ENCODE data around the gene BPIFB2. TPM values are rescaled to one million over a fixed set of nuclear protein-coding genes. Genes with fewer than 3 reads are reported as not detected.

BPIFB2 gene
- total RNA-seq, 4 donors from 2014 or later, result 0.19 to 93.5 (median 1.6) TPM; not detected in 1

DNA sequence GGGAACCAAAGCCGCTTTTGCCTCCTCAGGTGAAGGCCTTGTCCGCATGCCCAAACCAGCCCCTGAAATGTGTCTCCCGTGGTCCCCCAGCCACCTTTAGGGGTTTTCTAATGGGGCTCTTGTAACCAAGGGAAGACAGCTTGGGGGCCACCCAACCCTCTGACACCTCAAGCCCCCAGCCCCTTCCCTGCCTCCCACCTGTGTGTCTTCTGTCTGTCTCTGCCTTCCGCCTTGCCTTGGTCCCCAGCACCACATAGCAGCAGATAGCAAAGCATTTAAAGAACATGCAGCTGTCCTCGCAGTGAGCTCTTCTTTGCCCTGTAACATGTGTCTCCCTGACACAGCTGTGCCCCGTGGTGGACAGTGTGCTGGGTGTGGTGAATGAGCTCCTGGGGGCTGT lies 55.8 kb downstream of the BPIFB2 start:
- 79 to 100% methylated on average over 2 to 6 of the region's 6 CpGs for WGBS, 2 donors
- intact Hi-C loops (cut with DNase I), result no loop called here
- Histone ChIP-seq H3K9me3 (no peaks in the 10 kb centered on the region), H3K27me3 (peaks cover 0 to 21% (median 0%) of the 10 kb centered on the region in 4 donors), H3K4me3 (no peak overlapping the region), H3K27ac (no peak overlapping the region), H3K4me1 (no peaks in the 10 kb centered on the region), H3K36me3 (no peaks in the 10 kb centered on the region)
- no peak for DNase-seq
- TF ChIP-seq, protein P1, sequence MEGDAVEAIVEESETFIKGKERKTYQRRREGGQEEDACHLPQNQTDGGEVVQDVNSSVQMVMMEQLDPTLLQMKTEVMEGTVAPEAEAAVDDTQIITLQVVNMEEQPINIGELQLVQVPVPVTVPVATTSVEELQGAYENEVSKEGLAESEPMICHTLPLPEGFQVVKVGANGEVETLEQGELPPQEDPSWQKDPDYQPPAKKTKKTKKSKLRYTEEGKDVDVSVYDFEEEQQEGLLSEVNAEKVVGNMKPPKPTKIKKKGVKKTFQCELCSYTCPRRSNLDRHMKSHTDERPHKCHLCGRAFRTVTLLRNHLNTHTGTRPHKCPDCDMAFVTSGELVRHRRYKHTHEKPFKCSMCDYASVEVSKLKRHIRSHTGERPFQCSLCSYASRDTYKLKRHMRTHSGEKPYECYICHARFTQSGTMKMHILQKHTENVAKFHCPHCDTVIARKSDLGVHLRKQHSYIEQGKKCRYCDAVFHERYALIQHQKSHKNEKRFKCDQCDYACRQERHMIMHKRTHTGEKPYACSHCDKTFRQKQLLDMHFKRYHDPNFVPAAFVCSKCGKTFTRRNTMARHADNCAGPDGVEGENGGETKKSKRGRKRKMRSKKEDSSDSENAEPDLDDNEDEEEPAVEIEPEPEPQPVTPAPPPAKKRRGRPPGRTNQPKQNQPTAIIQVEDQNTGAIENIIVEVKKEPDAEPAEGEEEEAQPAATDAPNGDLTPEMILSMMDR (IDR thresholded peaks at IDR 0.05), result no peak
- TF ChIP-seq POLR2A (IDR thresholded peaks at IDR 0.05), result no peak

DNA sequence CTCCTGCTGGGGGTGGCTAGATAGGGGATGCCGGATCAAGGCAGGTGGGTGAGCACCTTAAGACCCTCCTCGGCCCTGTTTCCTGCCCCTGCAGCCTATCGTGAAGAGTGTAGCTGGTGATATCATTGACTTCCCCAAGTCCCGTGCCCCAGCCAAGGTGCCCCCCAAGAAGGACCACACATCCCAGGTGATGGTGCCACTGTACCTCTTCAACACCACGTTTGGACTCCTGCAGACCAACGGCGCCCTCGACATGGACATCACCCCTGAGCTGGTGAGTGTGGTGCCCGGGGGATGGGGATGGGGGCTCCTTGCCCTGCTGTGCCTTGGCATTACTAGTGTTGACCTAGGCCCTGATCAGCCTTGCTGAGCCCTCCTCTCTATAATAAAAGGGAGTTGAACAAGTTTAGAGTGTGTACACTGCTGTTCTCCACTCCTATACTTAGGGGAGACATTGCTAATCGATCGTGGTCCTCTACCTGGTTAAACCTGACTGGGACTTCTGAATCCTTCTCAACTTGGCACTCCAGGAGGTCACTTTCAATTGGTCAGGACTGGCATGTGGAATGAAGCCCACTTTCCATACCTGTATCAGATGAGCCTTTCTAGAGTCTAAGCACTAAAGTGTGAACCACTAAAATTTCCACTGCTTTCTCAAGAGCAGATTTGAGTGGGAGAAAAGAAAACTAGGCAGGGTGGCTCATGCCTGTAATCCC lies 57.2 kb downstream of the BPIFB2 start:
- no peak overlapping the region for H3K4me3 ChIP-seq
- intact Hi-C loops (cut with DNase I), result no loop called here
- H3K36me3 ChIP-seq, result no peaks in the 10 kb centered on the region
- no peak for DNase-seq
- H3K9me3 ChIP-seq, result no peaks in the 10 kb centered on the region
- H3K27ac ChIP-seq, result no peak overlapping the region
- TF ChIP-seq, protein P1 (IDR thresholded peaks at IDR 0.05), result no peak
- TF ChIP-seq POLR2A (IDR thresholded peaks at IDR 0.05), result no peak
- H3K4me1 ChIP-seq, result no peaks in the 10 kb centered on the region
- peaks cover 0 to 18% (median 0%) of the 10 kb centered on the region in 4 donors for H3K27me3 ChIP-seq
- WGBS, 2 donors, result 85 to 100% methylated on average over 2 to 3 of the region's 11 CpGs

DNA sequence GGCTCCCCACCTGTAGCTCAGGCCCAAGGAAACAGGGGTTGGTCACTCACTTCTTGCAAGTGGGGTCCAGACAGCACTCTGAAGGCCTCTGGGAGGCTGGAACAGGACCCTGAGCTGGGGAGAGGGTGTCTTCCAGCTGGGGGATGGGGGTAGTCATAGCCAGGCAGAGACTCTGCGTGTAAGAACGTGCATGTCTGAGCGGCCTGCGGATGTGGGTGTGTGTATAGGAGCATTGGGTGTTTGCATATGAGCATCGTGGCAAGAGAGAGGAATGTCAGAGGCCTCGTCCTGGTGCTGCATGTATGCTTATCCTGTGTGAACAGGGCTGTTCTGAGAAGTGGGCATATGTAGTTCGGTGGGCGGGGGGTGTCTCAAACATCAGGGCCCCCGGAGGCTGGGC lies 58.3 kb downstream of the BPIFB2 start:
- intact Hi-C loops (cut with DNase I), result no loop called here
- no peak for DNase-seq

DNA sequence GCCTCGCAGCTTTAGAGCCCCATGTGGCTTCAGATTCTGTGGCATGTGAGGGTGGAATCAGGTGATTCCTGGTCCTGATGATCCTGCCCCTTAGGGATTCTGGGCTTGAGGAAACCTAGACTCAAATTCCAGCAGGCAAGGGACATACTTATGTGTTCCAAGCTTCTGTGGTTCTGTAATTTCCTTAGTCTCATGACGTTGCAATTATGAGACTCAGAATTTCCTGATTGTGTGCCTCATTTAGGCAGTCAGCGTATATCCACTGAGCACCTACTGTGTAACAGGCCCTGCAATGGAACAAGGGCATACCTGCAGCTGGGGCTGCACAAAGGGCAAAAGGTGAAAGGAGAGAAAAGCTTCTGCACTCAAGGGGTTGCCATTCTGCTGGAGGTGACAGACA lies 60.3 kb downstream of the BPIFB2 start:
- intact Hi-C loops (cut with DNase I), result no loop called here
- Histone ChIP-seq H3K27ac (no peak overlapping the region), H3K36me3 (no peaks in the 10 kb centered on the region), H3K9me3 (no peaks in the 10 kb centered on the region), H3K4me3 (no peak overlapping the region), H3K4me1 (no peaks in the 10 kb centered on the region), H3K27me3 (peaks cover 0 to 35% (median 0%) of the 10 kb centered on the region in 4 donors)
- no peak for TF ChIP-seq POLR2A (IDR thresholded peaks at IDR 0.05)
- TF ChIP-seq, protein P1 (IDR thresholded peaks at IDR 0.05), result no peak
- WGBS, 2 donors, result 69% methylated on average over 3 of the region's 3 CpGs
- no peak for DNase-seq

More for the DNA sequence above, 58.3 kb downstream of the BPIFB2 start:
- 43 to 53% methylated on average over 9 of the region's 9 CpGs for WGBS, 2 donors
- H3K4me1 ChIP-seq, result no peaks in the 10 kb centered on the region
- no peak overlapping the region for H3K27ac ChIP-seq
- no peaks in the 10 kb centered on the region for H3K36me3 ChIP-seq
- no peaks in the 10 kb centered on the region for H3K9me3 ChIP-seq
- no peak overlapping the region for H3K4me3 ChIP-seq
- no peak for TF ChIP-seq POLR2A (IDR thresholded peaks at IDR 0.05)
- TF ChIP-seq, protein P1 (IDR thresholded peaks at IDR 0.05), result no peak
- peaks cover 0 to 22% (median 0%) of the 10 kb centered on the region in 4 donors for H3K27me3 ChIP-seq

DNA sequence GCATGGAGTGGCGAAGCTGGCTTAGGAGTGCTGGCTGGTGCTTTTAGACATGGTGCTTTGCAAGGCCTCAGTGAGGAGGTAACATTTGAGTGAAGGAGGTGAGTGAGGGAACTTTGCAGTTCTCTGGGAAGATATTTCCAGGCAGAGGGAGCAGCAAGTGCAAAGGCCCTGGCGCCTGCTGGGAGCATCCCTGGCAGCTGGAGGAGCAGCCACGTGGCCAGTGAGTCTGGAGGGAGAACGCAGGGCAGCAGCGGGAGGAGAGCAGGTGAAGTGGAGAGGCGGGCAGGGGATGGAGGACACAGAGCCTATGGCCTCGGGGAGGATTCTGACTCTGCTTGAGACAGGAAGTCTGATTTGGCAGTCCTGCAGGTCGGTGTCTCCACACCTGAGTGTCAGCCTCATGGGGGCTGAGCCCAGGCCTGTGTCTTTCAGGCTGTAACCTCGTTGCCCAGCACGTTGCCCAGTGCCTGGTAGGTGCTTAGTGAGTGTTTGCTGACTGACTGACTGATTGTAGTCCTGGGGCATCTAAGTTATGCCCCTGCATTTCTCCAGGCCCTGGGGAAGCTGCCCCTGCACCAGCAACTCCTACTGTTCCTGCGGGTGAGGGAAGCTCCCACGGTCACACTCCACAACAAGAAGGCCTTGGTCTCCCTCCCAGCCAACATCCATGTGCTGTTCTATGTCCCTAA lies 60.9 kb downstream of the BPIFB2 start:
- Histone ChIP-seq H3K9me3 (no peaks in the 10 kb centered on the region), H3K27ac (no peak overlapping the region), H3K4me3 (no peak overlapping the region), H3K36me3 (no peaks in the 10 kb centered on the region), H3K27me3 (peaks cover 0 to 34% (median 0%) of the 10 kb centered on the region in 4 donors), H3K4me1 (no peaks in the 10 kb centered on the region)
- 80 to 90% methylated on average over 6 to 7 of the region's 12 CpGs for WGBS, 2 donors
- no peak for DNase-seq
- TF ChIP-seq POLR2A (IDR thresholded peaks at IDR 0.05), result no peak
- TF ChIP-seq, protein P1 (IDR thresholded peaks at IDR 0.05), result no peak
- intact Hi-C loops (cut with DNase I), result no loop called here
